GM12878 (cell line): ENCODE measurements around the gene HOXB3. TPM values are rescaled to one million over a fixed set of nuclear protein-coding genes. Genes with fewer than 3 reads are reported as not detected.

Source experiments
- BRCA1 ChIP-seq: IDR thresholded peaks from 2 replicates; pipeline ENCODE4 v1.6.1; 2011; ENCODE audit warnings: low read depth, low read length, improper control_type of control experiment
- HDGF ChIP-seq: fragments of 450-650 bp; IDR thresholded peaks from 2 replicates; pipeline ENCODE4 v1.6.1; 2016; ENCODE audit warnings: antibody characterized with exemption
- RFX5 ChIP-seq: IDR thresholded peaks from 2 replicates; pipeline ENCODE4 v1.6.1; 2011; ENCODE audit warnings: low read depth, low read length, improper control_type of control experiment
- SMAD5 ChIP-seq: IDR thresholded peaks from 2 replicates; pipeline ENCODE4 v1.6.1; 2016; ENCODE audit warnings: antibody characterized with exemption, low read depth
- polyA plus RNA-seq, 11 experiments: library from polyadenylated mRNA; depleted of rRNA in 4 of 11; unstranded in 6 of 11; stranded (reverse) in 5 of 11; fragments of >200 nt; fragmentation: Nextera tagmentation in 4 of 11; fragmentation: Illumina TruSeq in 1 of 11; extraction: Ambion mirVana in 4 of 11; extraction: Trizol in 1 of 11; gene quantifications; 1 replicate in 1 of 11; 2 replicates in 10 of 11; pipeline versions ENCODE4 v1.2.1 to v1.2.3, GENCODE V29; 2011 to 2016; ENCODE audit warnings: inconsistent platforms in 2 of 11, missing spikeins in 2 of 11, low read depth in 1 of 11
- total RNA-seq, 4 experiments: library from RNA; depleted of rRNA in 3 of 4; stranded (reverse); fragments of >200 nt in 3 of 4; fragmentation: Illumina TruSeq in 1 of 4; extraction: Trizol in 1 of 4; gene quantifications; 2 replicates each; pipeline versions ENCODE4 v1.2.1 to v1.2.3, GENCODE V29; 2013 to 2021
- TF ChIP-seq, protein P1 (sequence below): fragments of 450-650 bp; IDR thresholded peaks from 2 replicates; pipeline ENCODE4 v1.6.1; 2017; ENCODE audit warnings: mild to moderate bottlenecking
- TF ChIP-seq, protein P2 (sequence below): fragments of 150-350 bp; IDR thresholded peaks from 2 replicates; pipeline ENCODE4 v1.6.1; 2014; ENCODE audit warnings: mild to moderate bottlenecking, low read depth, low read length
- TF ChIP-seq, protein P3 (sequence below): IDR thresholded peaks from 2 replicates; pipeline ENCODE4 v1.6.1; 2012; ENCODE audit warnings: low read depth, low read length, improper control_type of control experiment
- TF ChIP-seq, protein P4 (sequence below): fragments of 450-650 bp; IDR thresholded peaks from 2 replicates; pipeline ENCODE4 v1.6.1; 2018; ENCODE audit warnings: borderline replicate concordance, mild to moderate bottlenecking; ENCODE audit not compliant: partially characterized antibody
- TF ChIP-seq, protein P5 (sequence below): IDR thresholded peaks from 2 replicates; pipeline ENCODE4 v1.6.1; 2012; ENCODE audit warnings: mild to moderate bottlenecking, low read depth, low read length
- TF ChIP-seq, protein P6 (sequence below): IDR thresholded peaks from 2 replicates; pipeline ENCODE4 v1.6.1; 2012; ENCODE audit warnings: low read length, inconsistent platforms
- TF ChIP-seq, protein P7 (sequence below), 3 experiments: IDR thresholded peaks in 2 of 3; conservative IDR thresholded peaks in 1 of 3; 2 replicates each; pipeline ENCODE4 v1.5.1; 2011; ENCODE audit warnings: low read depth in 3 of 3, low read length in 3 of 3, mild to moderate bottlenecking in 3 of 3, control low read depth in 2 of 3, moderate library complexity in 2 of 3, inconsistent platforms in 1 of 3, mixed read lengths in 1 of 3; ENCODE audit not compliant: control insufficient read depth in 2 of 3, insufficient read depth in 1 of 3; ENCODE audit errors: extremely low read depth in 1 of 3

Gene HOXB3
- total and polyA plus RNA-seq, 10 of the 15 experiments (the other 5 are each of a cell fraction or from before 2014, with no cell fraction given) = 0.19 to 7.7 (median 2.9) TPM

DNA sequence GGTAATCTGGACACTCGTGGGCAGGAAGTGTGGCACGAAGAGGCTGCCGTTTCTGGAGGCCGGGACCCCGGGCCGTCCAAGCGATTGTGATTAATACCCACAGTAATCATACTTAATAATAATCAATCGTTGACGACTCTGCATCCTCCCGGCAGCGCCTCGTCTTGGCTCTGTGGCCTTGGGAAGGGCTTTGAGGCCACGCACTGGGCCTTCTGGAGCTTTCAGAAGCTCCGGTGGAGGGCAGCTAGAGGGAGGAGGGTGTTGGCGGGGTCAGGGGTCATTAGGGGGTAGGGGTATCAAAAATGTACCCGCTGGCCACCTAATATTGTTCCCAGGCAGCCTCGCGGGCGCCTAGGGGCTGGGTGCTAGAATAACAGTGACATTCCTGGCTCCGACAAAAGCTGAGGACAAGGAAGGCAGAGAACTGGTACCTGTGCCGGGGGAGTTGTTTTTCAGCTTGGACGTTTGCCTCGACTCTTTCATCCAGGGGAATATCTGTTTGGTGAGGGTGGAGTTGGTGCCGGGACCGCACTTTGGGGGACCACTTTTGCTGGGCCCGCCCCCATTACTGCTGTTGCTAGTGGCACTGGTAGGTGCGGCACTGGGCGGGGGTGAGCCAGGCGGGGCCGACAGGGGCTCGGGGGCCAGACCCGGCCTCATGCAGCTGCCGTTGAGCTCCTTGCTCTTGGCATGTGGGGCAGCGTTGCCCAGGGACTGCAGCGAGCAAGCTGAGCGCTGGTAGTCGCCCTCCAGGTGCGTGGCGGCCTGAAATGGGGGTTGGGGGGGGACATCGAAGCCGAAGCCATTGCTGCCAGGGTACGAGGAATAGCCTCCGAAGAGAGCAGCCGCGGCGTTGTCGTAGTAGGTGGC lies 38.2 kb downstream of the HOXB3 start (continued):
- TF ChIP-seq, protein P1, sequence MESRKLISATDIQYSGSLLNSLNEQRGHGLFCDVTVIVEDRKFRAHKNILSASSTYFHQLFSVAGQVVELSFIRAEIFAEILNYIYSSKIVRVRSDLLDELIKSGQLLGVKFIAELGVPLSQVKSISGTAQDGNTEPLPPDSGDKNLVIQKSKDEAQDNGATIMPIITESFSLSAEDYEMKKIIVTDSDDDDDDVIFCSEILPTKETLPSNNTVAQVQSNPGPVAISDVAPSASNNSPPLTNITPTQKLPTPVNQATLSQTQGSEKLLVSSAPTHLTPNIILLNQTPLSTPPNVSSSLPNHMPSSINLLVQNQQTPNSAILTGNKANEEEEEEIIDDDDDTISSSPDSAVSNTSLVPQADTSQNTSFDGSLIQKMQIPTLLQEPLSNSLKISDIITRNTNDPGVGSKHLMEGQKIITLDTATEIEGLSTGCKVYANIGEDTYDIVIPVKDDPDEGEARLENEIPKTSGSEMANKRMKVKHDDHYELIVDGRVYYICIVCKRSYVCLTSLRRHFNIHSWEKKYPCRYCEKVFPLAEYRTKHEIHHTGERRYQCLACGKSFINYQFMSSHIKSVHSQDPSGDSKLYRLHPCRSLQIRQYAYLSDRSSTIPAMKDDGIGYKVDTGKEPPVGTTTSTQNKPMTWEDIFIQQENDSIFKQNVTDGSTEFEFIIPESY = no peak
- TF ChIP-seq BRCA1 (no peak), HDGF (no peak), SMAD5 (no peak), RFX5 (no peak)
- TF ChIP-seq, protein P2, sequence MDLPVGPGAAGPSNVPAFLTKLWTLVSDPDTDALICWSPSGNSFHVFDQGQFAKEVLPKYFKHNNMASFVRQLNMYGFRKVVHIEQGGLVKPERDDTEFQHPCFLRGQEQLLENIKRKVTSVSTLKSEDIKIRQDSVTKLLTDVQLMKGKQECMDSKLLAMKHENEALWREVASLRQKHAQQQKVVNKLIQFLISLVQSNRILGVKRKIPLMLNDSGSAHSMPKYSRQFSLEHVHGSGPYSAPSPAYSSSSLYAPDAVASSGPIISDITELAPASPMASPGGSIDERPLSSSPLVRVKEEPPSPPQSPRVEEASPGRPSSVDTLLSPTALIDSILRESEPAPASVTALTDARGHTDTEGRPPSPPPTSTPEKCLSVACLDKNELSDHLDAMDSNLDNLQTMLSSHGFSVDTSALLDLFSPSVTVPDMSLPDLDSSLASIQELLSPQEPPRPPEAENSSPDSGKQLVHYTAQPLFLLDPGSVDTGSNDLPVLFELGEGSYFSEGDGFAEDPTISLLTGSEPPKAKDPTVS = no peak
- TF ChIP-seq, protein P3, sequence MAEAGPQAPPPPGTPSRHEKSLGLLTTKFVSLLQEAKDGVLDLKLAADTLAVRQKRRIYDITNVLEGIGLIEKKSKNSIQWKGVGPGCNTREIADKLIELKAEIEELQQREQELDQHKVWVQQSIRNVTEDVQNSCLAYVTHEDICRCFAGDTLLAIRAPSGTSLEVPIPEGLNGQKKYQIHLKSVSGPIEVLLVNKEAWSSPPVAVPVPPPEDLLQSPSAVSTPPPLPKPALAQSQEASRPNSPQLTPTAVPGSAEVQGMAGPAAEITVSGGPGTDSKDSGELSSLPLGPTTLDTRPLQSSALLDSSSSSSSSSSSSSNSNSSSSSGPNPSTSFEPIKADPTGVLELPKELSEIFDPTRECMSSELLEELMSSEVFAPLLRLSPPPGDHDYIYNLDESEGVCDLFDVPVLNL = no peak
- TF ChIP-seq, protein P4, sequence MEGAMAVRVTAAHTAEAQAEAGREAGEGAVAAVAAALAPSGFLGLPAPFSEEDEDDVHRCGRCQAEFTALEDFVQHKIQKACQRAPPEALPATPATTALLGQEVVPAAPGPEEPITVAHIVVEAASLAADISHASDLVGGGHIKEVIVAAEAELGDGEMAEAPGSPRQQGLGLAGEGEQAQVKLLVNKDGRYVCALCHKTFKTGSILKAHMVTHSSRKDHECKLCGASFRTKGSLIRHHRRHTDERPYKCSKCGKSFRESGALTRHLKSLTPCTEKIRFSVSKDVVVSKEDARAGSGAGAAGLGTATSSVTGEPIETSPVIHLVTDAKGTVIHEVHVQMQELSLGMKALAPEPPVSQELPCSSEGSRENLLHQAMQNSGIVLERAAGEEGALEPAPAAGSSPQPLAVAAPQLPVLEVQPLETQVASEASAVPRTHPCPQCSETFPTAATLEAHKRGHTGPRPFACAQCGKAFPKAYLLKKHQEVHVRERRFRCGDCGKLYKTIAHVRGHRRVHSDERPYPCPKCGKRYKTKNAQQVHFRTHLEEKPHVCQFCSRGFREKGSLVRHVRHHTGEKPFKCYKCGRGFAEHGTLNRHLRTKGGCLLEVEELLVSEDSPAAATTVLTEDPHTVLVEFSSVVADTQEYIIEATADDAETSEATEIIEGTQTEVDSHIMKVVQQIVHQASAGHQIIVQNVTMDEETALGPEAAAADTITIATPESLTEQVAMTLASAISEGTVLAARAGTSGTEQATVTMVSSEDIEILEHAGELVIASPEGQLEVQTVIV = no peak
- TF ChIP-seq, protein P5, sequence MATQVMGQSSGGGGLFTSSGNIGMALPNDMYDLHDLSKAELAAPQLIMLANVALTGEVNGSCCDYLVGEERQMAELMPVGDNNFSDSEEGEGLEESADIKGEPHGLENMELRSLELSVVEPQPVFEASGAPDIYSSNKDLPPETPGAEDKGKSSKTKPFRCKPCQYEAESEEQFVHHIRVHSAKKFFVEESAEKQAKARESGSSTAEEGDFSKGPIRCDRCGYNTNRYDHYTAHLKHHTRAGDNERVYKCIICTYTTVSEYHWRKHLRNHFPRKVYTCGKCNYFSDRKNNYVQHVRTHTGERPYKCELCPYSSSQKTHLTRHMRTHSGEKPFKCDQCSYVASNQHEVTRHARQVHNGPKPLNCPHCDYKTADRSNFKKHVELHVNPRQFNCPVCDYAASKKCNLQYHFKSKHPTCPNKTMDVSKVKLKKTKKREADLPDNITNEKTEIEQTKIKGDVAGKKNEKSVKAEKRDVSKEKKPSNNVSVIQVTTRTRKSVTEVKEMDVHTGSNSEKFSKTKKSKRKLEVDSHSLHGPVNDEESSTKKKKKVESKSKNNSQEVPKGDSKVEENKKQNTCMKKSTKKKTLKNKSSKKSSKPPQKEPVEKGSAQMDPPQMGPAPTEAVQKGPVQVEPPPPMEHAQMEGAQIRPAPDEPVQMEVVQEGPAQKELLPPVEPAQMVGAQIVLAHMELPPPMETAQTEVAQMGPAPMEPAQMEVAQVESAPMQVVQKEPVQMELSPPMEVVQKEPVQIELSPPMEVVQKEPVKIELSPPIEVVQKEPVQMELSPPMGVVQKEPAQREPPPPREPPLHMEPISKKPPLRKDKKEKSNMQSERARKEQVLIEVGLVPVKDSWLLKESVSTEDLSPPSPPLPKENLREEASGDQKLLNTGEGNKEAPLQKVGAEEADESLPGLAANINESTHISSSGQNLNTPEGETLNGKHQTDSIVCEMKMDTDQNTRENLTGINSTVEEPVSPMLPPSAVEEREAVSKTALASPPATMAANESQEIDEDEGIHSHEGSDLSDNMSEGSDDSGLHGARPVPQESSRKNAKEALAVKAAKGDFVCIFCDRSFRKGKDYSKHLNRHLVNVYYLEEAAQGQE = no peak
- TF ChIP-seq, protein P6, sequence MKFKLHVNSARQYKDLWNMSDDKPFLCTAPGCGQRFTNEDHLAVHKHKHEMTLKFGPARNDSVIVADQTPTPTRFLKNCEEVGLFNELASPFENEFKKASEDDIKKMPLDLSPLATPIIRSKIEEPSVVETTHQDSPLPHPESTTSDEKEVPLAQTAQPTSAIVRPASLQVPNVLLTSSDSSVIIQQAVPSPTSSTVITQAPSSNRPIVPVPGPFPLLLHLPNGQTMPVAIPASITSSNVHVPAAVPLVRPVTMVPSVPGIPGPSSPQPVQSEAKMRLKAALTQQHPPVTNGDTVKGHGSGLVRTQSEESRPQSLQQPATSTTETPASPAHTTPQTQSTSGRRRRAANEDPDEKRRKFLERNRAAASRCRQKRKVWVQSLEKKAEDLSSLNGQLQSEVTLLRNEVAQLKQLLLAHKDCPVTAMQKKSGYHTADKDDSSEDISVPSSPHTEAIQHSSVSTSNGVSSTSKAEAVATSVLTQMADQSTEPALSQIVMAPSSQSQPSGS = no peak
- TF ChIP-seq, protein P7, sequence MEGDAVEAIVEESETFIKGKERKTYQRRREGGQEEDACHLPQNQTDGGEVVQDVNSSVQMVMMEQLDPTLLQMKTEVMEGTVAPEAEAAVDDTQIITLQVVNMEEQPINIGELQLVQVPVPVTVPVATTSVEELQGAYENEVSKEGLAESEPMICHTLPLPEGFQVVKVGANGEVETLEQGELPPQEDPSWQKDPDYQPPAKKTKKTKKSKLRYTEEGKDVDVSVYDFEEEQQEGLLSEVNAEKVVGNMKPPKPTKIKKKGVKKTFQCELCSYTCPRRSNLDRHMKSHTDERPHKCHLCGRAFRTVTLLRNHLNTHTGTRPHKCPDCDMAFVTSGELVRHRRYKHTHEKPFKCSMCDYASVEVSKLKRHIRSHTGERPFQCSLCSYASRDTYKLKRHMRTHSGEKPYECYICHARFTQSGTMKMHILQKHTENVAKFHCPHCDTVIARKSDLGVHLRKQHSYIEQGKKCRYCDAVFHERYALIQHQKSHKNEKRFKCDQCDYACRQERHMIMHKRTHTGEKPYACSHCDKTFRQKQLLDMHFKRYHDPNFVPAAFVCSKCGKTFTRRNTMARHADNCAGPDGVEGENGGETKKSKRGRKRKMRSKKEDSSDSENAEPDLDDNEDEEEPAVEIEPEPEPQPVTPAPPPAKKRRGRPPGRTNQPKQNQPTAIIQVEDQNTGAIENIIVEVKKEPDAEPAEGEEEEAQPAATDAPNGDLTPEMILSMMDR (IDR thresholded peaks at IDR 0.05 in 2 of 3, conservative IDR thresholded peaks at IDR 0.05 in 1 of 3; ENCODE audit: control insufficient read depth in 2 of 3, extremely low read depth in 1 of 3, insufficient read depth in 1 of 3, low read depth in 3 of 3, low read length in 3 of 3) = no peak
